Rectal smooth muscle tissue (tissue), 1 donor: ENCODE results near the gene TMSB10.
"Not testable (repeated sequence)": the region's sequence is repeated elsewhere in the genome, so short reads cannot be mapped to it uniquely, and the experiment has no call there.

ENCODE experiments used
- H3K27ac ChIP-seq: one replicate; pipeline ENCODE4 v1.7.0; 2013; ENCODE audit warnings: low read depth, low read length, inconsistent platforms
- H3K27me3 ChIP-seq: one replicate; pipeline ENCODE4 v1.7.0; 2013; ENCODE audit warnings: low read length; ENCODE audit not compliant: control insufficient read depth, insufficient read depth
- H3K36me3 ChIP-seq: one replicate; pipeline ENCODE4 v1.7.0; 2013; ENCODE audit warnings: low read length; ENCODE audit not compliant: control insufficient read depth, insufficient read depth
- H3K4me1 ChIP-seq: one replicate; pipeline ENCODE4 v1.7.0; 2013; ENCODE audit warnings: low read length; ENCODE audit not compliant: control insufficient read depth, insufficient read depth
- H3K4me3 ChIP-seq: one replicate; pipeline ENCODE4 v1.7.0; 2013; ENCODE audit warnings: low read length
- H3K9ac ChIP-seq: one replicate; pipeline ENCODE4 v1.7.0; 2013; ENCODE audit warnings: low read length

The TMSB10 gene

DNA sequence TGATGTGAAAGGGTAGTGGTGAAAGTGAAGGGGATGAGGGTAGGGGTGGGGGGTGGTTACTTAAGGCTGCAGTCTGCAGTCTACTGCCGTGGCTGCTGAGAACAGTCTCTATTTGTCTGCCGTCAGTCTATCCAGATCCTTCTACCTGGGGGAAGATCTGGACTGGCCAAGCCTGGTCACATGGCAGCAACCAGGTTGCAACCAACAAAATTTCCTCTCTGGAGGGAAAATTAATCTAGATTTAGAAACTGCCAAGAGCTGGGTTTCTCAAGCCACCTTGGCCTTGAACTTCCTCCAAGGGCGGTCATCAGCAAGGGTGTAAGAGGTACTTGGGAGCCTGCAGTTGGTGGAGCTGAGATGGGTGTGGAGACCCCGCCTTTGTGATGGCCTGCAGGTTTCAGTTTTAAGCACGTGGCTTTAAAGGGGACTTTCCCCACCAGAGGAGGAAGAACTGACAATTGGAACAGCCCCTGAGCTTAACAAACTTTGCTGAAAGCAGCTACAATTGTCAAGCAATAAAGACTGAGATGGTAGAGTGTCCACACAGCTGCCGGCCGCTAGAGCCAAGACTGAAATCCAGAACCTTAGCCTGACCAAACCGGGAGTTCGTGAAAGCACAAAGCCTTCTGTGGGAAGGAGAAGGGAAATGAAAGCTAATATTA is 34.1 kb downstream of the TMSB10 start:
- no peaks in the 10 kb centered on the region for H3K27me3 ChIP-seq
- no peaks in the 10 kb centered on the region for H3K4me1 ChIP-seq
- peak overlapping the region; percentile 26 for H3K4me3 ChIP-seq
- no peak overlapping the region for H3K27ac ChIP-seq
- no peak overlapping the region for H3K9ac ChIP-seq
- H3K36me3 ChIP-seq: no peaks in the 10 kb centered on the region

DNA sequence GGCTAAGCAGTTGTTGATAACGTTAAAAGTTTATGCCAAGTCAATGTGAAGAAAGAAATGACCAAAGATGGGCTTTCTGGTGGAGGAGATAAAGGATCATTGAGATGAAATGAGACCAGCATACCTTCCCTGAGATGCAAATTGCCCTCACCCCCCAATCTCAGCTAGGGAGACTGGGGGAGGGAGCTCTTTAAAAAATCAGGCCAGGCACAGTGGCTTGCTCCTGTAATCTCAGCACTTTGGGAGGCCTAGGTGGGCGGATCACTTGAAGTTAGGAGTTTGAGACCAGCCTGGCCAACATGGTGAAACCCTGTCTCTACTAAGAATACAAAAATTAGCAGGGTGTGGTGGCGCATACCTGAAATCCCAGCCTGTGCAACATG is 34.6 kb downstream of the TMSB10 start:
- H3K4me3 ChIP-seq: peak overlapping the region; percentile 26
- H3K27ac ChIP-seq: no peak overlapping the region
- no peaks in the 10 kb centered on the region for H3K27me3 ChIP-seq
- H3K36me3 ChIP-seq: no peaks in the 10 kb centered on the region
- H3K4me1 ChIP-seq: no peaks in the 10 kb centered on the region
- no peak overlapping the region for H3K9ac ChIP-seq

DNA sequence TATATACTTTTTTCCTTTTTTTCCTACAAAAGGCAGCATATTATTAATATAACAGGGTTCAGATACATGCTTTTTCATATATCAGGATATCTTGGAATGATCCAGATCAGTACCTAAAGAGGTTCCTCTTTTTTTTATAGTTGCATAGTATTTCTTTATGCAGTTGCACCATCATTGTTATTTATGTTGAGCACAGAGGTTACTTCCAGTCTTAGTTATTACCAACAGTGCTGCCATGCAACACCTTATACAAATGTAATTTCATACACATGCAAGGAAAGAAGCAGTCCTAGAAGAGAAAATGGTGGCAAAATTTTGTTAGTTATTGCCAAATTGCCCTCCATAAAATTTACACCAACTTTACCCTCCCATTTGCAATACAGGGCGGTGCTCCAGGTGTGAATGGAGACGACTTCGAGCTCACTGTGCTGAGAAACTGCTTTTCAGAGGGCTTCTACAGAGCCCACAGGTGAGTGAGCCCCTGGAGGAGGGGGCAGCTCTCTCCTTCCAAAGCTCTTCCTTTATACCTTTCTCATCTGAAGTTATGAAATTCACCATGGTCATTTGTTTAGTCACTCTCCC is 35.5 kb downstream of the TMSB10 start:
- no peaks in the 10 kb centered on the region for H3K4me1 ChIP-seq
- no peak overlapping the region for H3K27ac ChIP-seq
- H3K27me3 ChIP-seq: no peaks in the 10 kb centered on the region
- H3K36me3 ChIP-seq: no peaks in the 10 kb centered on the region
- H3K4me3 ChIP-seq: no peak overlapping the region
- H3K9ac ChIP-seq: no peak overlapping the region

DNA sequence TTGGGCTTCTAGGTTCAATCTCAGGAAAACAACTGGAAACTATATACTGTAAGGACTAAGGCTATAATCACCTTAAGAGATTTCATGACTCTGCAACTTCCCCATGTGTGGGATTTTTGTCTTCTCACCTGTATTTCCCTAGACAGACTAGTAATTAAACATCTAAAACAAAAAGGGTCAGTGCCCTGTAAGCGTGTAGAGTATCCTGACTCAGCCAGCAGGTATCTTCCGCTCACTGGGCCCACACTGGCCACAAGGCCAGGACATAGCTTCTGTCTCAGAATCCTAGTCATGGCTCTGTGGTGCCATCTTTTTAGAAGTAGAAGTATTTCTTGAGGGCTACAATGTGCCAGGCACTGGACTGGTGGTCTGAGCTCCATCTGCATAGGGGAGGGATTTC is 36.7 kb downstream of the TMSB10 start:
- Histone ChIP-seq H3K9ac (no peak overlapping the region), H3K27me3 (no peaks in the 10 kb centered on the region), H3K4me3 (no peak overlapping the region), H3K27ac (no peak overlapping the region), H3K36me3 (no peaks in the 10 kb centered on the region), H3K4me1 (no peaks in the 10 kb centered on the region)

DNA sequence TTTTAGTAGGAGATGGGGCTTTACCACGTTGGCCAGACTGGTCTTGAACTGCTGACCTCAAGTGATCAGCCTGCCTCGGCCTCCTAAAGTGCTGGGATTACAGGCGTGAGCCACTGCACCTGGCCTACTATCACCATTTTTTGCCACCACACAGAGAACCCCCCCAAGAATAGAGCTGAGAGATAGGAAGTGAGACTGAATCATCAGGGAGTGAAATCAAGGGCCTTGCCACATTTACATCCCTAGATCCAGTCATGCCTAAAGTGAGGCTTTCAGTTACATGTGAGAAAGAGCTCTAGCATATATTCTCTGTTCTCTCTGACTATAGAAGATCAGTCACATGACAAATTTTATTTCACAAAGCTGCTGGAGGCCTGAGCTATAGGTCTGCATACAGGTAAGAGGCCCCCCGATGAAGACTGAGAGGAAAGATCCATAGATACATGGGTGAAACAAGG is 37.5 kb downstream of the TMSB10 start:
- H3K4me1 ChIP-seq: no peaks in the 10 kb centered on the region
- H3K27ac ChIP-seq: no peak overlapping the region

DNA sequence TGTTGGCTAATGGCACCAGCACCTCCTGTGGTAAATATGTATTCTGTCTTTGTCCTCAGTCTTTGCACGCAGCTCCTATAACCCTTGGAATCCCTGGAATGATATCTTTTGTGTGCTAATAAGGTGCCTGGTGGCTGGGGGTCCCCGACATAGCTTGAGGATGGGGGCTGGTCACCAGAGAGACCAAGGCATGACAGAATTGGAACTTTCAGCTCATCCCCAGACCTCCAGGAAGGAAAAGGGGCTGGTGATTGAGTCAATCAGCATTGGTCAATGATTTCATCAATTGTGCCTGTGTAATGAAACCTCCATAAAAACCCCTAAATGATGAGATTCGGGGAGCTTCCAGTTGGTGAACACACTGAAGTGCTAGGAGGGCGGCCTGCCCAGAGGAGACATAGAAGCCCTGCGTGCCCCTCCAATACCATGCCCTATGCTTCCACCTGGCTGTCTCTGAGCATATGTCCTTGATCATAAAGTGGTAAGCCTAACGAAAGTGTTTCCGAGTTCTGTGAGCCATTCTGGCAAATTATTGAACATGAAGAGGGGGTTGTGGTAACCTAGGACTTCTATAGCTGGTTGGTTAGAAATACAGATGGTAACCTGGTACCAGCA is 38.9 kb downstream of the TMSB10 start:
- H3K4me1 ChIP-seq: no peaks in the 10 kb centered on the region
- H3K4me3 ChIP-seq: no peak overlapping the region
- no peak overlapping the region for H3K27ac ChIP-seq
- H3K27me3 ChIP-seq: no peaks in the 10 kb centered on the region
- H3K36me3 ChIP-seq: no peaks in the 10 kb centered on the region
- no peak overlapping the region for H3K9ac ChIP-seq

More for the DNA sequence above, 37.5 kb downstream of the TMSB10 start:
- Histone ChIP-seq H3K36me3 (no peaks in the 10 kb centered on the region), H3K4me3 (no peak overlapping the region), H3K27me3 (no peaks in the 10 kb centered on the region), H3K9ac (no peak overlapping the region)

DNA sequence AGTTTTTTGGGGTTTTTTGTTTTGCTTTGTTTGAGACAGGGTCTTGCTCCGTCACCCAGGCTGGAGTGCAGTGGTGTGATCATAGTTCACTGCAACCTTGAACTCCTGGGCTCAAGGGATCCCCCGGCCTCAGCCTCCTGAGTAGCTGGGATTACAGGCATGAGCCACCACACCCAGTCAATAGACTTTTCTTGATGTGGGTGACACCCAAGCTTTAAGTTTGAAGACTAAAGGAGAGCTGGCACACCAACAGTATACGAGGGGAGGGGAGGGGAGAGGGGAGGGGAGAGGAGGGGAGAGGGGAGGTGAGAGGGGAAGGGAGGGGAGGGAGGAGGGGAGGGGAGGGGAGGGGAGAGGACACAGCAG is 40.4 kb downstream of the TMSB10 start:
- not testable (repeated sequence) for H3K27me3 ChIP-seq, H3K4me3 ChIP-seq, H3K4me1 ChIP-seq, H3K36me3 ChIP-seq, H3K9ac ChIP-seq, H3K27ac ChIP-seq

DNA sequence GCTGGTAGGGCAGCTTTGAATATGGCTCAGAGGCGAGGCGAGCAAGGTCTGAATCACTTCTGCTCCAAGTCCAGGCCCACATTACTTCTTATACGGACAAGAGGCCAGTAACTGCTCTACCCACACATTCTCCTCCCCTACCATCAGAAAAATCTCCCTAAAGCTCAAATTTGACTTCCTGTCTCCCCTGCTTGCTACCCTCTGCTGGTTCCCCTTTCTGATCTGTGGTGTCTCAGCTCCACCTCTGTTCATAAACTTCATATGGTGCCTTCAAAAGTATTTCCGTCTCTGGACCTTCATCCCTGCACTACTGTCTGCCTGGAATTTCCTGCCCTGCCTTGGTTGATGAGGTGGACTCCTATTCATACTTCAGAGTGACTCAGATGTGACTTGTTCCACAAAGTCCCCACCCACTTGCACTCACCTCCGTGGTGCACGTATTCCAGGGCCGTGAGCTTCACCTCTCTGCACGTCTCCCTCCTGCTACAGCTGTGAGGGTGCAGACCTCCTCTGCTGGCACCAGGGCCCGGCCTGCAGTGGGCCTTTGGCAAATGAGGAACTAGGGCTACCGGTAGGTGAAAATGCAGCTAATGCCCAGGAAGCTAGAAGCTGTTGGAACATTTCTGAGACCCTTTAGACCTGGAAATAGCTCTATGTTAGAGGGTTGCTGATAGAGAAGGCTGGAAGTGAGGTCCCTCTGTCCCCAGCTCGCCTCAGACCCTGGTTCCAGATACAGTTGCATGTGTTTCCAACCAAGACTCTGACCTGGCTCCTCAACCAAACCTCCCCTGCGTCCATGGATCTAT is 41.0 kb downstream of the TMSB10 start:
- Histone ChIP-seq H3K27me3 (no peaks in the 10 kb centered on the region), H3K4me1 (no peaks in the 10 kb centered on the region), H3K36me3 (no peaks in the 10 kb centered on the region), H3K27ac (no peak overlapping the region), H3K4me3 (no peak overlapping the region), H3K9ac (peak overlapping the region; percentile 41)

DNA sequence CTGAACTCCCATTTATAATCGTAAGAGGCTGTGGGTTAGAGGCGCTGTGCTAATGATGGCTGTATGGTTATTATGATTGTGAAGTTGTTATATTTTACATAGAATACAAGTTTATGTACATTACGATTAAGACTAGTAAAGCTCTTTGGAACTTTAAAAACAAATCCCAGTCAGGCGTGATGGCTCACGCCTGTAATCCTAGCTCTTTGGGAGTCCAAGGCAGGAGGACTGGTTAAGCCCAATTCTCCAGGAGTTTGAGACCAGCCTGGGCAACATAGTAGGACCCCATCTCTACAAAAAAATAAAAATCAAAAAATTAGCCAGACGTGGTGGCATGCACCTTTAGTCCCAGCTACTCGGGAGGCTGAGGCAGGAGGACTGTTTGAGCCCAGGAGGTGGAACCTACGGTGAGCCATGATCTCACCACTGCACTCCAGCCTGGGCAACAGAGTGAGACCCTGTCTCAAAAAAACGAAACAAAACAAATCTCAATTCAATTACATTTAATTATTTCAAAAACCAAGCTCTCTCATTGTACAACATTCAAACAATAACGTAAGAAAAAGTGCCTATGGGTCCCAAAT is 41.6 kb downstream of the TMSB10 start:
- H3K36me3 ChIP-seq: no peaks in the 10 kb centered on the region
- no peak overlapping the region for H3K9ac ChIP-seq
- no peaks in the 10 kb centered on the region for H3K4me1 ChIP-seq
- H3K4me3 ChIP-seq: no peak overlapping the region
- H3K27me3 ChIP-seq: no peaks in the 10 kb centered on the region
- H3K27ac ChIP-seq: no peak overlapping the region

DNA sequence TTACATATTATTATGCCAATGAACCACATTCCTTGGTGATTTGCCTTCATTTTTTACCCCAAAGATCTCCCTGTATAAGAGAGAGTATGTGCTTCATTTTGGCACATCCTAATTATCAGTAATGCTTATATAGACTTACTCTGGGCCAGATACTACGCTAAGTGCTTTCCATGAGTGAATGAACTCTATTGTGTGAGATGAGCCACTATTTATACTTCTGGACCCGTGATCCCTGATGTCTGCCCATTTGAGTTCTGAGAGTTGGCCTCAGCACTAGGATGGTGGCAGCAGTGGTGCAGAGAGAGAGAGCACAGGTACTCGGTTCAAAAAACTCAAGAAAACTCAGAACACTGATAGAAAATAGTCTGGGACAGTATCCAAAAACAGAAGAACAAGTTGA is 48.1 kb downstream of the TMSB10 start:
- H3K27me3 ChIP-seq: no peaks in the 10 kb centered on the region

DNA sequence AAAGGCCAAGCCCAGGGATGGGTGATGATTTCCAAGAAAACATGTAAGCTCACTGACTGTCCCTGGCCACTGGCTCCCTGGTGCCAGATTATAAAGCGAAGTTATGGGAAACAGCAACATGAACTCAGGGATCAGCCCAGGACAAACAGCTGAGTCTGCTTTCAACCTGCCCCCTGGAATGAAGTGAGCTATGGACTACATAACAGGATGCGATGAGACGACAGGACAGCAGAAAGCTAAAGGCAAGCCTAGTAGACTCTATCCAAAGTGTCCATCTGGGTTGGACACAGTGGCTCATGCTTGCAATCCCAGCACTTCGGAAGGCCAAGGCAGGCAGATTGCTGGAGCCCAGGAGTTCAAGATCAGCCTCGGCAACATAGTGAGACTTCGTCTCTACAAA is 48.9 kb downstream of the TMSB10 start:
- Histone ChIP-seq H3K4me3 (no peak overlapping the region), H3K36me3 (no peaks in the 10 kb centered on the region), H3K27me3 (no peaks in the 10 kb centered on the region), H3K4me1 (peaks cover 4% of the 10 kb centered on the region), H3K9ac (no peak overlapping the region), H3K27ac (no peak overlapping the region)

More for the DNA sequence above, 48.1 kb downstream of the TMSB10 start:
- Histone ChIP-seq H3K4me1 (peaks cover 4% of the 10 kb centered on the region), H3K4me3 (no peak overlapping the region), H3K36me3 (no peaks in the 10 kb centered on the region), H3K27ac (no peak overlapping the region), H3K9ac (no peak overlapping the region)
